IPS-15b (cell line): Measurements from ENCODE around the gene RANBP2.
"Not testable (repeated sequence)": the region's sequence is repeated elsewhere in the genome, so short reads cannot be mapped to it uniquely, and the experiment has no call there.

Experiments used
- H3K27me3 ChIP-seq: one replicate; pipeline ENCODE4 v1.6.1; 2013; ENCODE audit warnings: low read length; ENCODE audit not compliant: control insufficient read depth, insufficient read depth
- H3K36me3 ChIP-seq: one replicate; pipeline ENCODE4 v1.6.1; 2013; ENCODE audit warnings: low read length; ENCODE audit not compliant: control insufficient read depth, insufficient read depth
- H3K4me1 ChIP-seq: one replicate; pipeline ENCODE4 v1.6.1; 2013; ENCODE audit warnings: mild to moderate bottlenecking, low read length; ENCODE audit not compliant: control insufficient read depth, insufficient read depth
- H3K4me3 ChIP-seq: one replicate; pipeline ENCODE4 v1.5.1; 2013; ENCODE audit warnings: low read depth, low read length
- H3K9ac ChIP-seq: one replicate; pipeline ENCODE4 v1.6.1; 2013; ENCODE audit warnings: low read depth, mild to moderate bottlenecking, low read length
- H3K9me3 ChIP-seq: one replicate; pipeline ENCODE4 v1.6.1; 2013; ENCODE audit warnings: mild to moderate bottlenecking, low read length; ENCODE audit not compliant: control insufficient read depth, insufficient read depth

Gene RANBP2

DNA sequence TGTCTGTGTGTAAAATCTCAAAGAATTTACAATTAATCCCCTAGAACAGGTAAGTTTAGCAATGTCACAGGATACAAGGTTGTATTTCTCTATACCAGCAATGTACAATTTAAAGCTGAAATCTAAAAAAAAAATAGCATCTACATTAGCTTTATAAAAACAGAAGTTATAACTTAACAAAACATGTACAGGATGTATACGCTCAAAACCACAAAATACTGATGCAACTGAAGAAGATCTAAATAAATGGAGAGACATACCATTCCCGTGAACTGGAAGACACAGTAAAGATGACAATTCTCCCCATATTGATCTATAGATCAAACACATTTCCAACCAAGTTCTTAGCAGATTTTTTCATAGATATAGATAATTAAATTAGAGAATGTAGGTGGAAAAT, 17.5 kb upstream of the RANBP2 start:
- Histone ChIP-seq H3K4me3 (no peak overlapping the region), H3K27me3 (no peaks in the 10 kb centered on the region), H3K9ac (no peak overlapping the region), H3K9me3 (no peaks in the 10 kb centered on the region), H3K36me3 (no peaks in the 10 kb centered on the region), H3K4me1 (no peaks in the 10 kb centered on the region)

GRCh38 chr2:108704871-108705270, 14.4 kb upstream of the RANBP2 start:
- Histone ChIP-seq H3K4me1 (no peaks in the 10 kb centered on the region), H3K4me3 (no peak overlapping the region), H3K36me3 (no peaks in the 10 kb centered on the region), H3K9me3 (no peaks in the 10 kb centered on the region), H3K9ac (no peak overlapping the region), H3K27me3 (no peaks in the 10 kb centered on the region)

- H3K4me3 ChIP-seq = no peak overlapping the region
- H3K27me3 ChIP-seq = no peaks in the 10 kb centered on the region
- H3K4me1 ChIP-seq = no peaks in the 10 kb centered on the region
- H3K36me3 ChIP-seq = no peaks in the 10 kb centered on the region
- H3K9me3 ChIP-seq = no peaks in the 10 kb centered on the region
- H3K9ac ChIP-seq = no peak overlapping the region
These were observed 12.0 kb upstream of the RANBP2 start for GRCh38 chr2:108707300-108707699.

DNA sequence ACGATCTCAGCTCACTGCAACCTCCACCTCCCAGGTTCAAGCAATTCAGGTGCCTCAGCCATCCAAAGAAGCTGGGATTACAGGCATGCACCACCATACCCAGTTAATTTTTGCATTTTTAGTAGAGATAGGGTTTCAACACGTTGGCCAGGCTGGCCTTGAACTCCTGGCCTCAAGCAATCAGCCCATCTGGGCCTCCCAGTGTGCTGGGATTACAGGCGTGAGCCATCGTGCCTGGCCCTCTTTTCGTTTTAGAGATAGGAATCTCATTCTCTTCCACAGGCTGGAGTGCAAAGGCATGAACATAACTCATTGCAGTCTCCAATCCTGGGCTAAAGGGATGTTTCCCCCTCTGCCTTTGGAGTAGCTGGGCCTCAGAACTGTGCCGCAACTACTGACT, 2.3 kb upstream of the RANBP2 start:
- H3K9me3 ChIP-seq, H3K36me3 ChIP-seq, H3K4me1 ChIP-seq, H3K27me3 ChIP-seq, H3K9ac ChIP-seq, H3K4me3 ChIP-seq: not testable (repeated sequence)

- not testable (repeated sequence) for H3K9me3 ChIP-seq, H3K4me1 ChIP-seq, H3K27me3 ChIP-seq, H3K9ac ChIP-seq, H3K36me3 ChIP-seq, H3K4me3 ChIP-seq
These were observed 6.8 kb downstream of the RANBP2 start for GRCh38 chr2:108726048-108726447.

DNA sequence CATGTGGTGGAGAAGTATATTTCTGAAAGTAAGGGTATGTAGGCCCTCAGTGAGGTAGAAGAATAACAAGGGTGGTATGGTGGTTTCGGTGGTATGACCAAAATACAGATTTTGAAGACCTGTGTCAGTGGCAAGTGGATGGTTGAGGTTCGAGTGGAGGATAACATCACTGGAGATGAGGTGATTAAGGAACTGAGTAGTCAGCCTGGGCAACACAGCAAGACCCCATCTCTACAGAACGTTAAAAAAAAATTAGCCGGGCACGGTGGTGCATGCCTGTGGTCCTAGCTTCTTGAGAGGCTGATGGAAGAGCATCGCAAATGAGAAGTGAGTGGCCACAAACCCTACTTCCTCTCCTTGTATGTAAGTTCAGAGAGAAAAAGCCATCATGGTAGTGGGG, 15.4 kb downstream of the RANBP2 start:
- not testable (repeated sequence) for H3K27me3 ChIP-seq, H3K4me3 ChIP-seq, H3K9me3 ChIP-seq, H3K4me1 ChIP-seq, H3K36me3 ChIP-seq, H3K9ac ChIP-seq

- not testable (repeated sequence) for H3K4me3 ChIP-seq, H3K9me3 ChIP-seq, H3K4me1 ChIP-seq, H3K9ac ChIP-seq, H3K27me3 ChIP-seq
- peaks cover 11% of the 10 kb centered on the region for H3K36me3 ChIP-seq
These were observed 38.7 kb downstream of the RANBP2 start for GRCh38 chr2:108757973-108758372.

GRCh38 chr2:108762618-108763017, 43.3 kb downstream of the RANBP2 start:
- peaks cover 21% of the 10 kb centered on the region for H3K36me3 ChIP-seq
- H3K9ac ChIP-seq, H3K27me3 ChIP-seq, H3K9me3 ChIP-seq, H3K4me1 ChIP-seq, H3K4me3 ChIP-seq: not testable (repeated sequence)

GRCh38 chr2:108766671-108767070, 47.4 kb downstream of the RANBP2 start:
- not testable (repeated sequence) for H3K27me3 ChIP-seq, H3K4me1 ChIP-seq, H3K9me3 ChIP-seq, H3K4me3 ChIP-seq, H3K9ac ChIP-seq
- peaks cover 22% of the 10 kb centered on the region for H3K36me3 ChIP-seq

GRCh38 chr2:108767859-108768258, 48.6 kb downstream of the RANBP2 start:
- H3K9ac ChIP-seq, H3K27me3 ChIP-seq, H3K4me3 ChIP-seq, H3K9me3 ChIP-seq, H3K4me1 ChIP-seq: not testable (repeated sequence)
- H3K36me3 ChIP-seq = peaks cover 24% of the 10 kb centered on the region

DNA sequence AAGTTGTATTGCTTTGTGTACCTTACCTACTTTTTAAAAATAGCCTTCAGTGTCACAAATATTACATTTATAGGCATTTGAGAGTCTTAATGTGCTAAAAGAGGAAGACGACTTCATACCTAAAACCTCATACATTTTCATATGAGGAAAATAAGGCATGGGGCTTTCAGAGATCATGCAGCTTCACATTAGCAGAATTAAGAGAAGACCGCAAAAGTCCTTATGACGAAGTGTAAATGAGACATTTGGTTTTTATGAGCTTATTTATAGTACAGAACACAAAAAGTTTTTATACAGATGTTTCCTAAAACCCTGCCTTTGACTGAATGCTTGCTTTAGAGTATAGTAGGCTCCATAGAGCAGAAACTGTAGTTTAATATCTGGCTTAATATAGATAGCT, 57.2 kb downstream of the RANBP2 start:
- Histone ChIP-seq H3K4me3 (no peak overlapping the region), H3K9me3 (no peaks in the 10 kb centered on the region), H3K4me1 (no peaks in the 10 kb centered on the region), H3K36me3 (peaks cover 22% of the 10 kb centered on the region), H3K9ac (no peak overlapping the region), H3K27me3 (no peaks in the 10 kb centered on the region)

GRCh38 chr2:108778857-108779256, 59.6 kb downstream of the RANBP2 start:
- Histone ChIP-seq H3K9me3 (no peaks in the 10 kb centered on the region), H3K36me3 (peaks cover 28% of the 10 kb centered on the region), H3K4me1 (no peaks in the 10 kb centered on the region), H3K4me3 (no peak overlapping the region), H3K9ac (no peak overlapping the region), H3K27me3 (no peaks in the 10 kb centered on the region)

GRCh38 chr2:108786008-108786353, 66.7 kb downstream of the RANBP2 start:
- Histone ChIP-seq H3K4me1 (peaks cover 5% of the 10 kb centered on the region), H3K4me3 (peak overlapping the region; percentile 78), H3K36me3 (peaks cover 16% of the 10 kb centered on the region), H3K9ac (no peak overlapping the region), H3K27me3 (no peaks in the 10 kb centered on the region), H3K9me3 (no peaks in the 10 kb centered on the region)
